PC-3 (cell line): ENCODE data around the gene CENPB. TPM values are rescaled to one million over a fixed set of nuclear protein-coding genes. Genes with fewer than 3 reads are reported as not detected.

Experiments
- ATAC-seq: fragments of 200-7000 bp; cut with Tn5 transposase; 2 replicates; pipeline ENCODE4 v1.9.1; 2020; ENCODE audit warnings: mild to moderate bottlenecking, moderate library complexity
- BruUV-seq: library from RNA; stranded (reverse); fragments of 400-500 nt; replicated peaks from 2 replicates; lab custom pipeline; 2021; lab: Mats Ljungman, UMichigan
- CTCF ChIA-PET: fragments of 300-600 bp; sonication (Branson Sonifier 250); formaldehyde crosslinking; loops from one replicate; lab custom pipeline; 2022; ENCODE audit warnings: antibody characterized with exemption; lab: Charles Lee
- POLR2A ChIA-PET: fragments of 300-600 bp; sonication (Branson Sonifier 250); formaldehyde crosslinking; loops from one replicate; lab custom pipeline; 2022; ENCODE audit warnings: antibody characterized with exemption; ENCODE audit not compliant: unreplicated experiment; lab: Charles Lee
- DNase-seq: peaks from one replicate; pipeline ENCODE4 v3.0.0-alpha.2; 2015
- H2AFZ ChIP-seq: fragments of 300-600 bp; sonication (generic); 2 replicates; pipeline ENCODE4 v1.6.0; 2016; ENCODE audit warnings: antibody characterized with exemption, low read length
- H3F3A ChIP-seq: fragments of 300-600 bp; sonication (generic); one replicate; pipeline ENCODE4 v1.6.0; 2017; ENCODE audit warnings: antibody characterized with exemption, low read length, control low read depth, mild to moderate bottlenecking; ENCODE audit not compliant: unreplicated experiment
- H3K27ac ChIP-seq: fragments of 300-600 bp; sonication (generic); 2 replicates; pipeline ENCODE4 v1.5.1; 2016; ENCODE audit warnings: mild to moderate bottlenecking, low read length
- H3K27me3 ChIP-seq: fragments of 300-600 bp; sonication (generic); 2 replicates; pipeline ENCODE4 v1.6.1; 2016; ENCODE audit warnings: low read length, mixed read lengths
- H3K36me3 ChIP-seq: fragments of 300-600 bp; sonication (generic); 2 replicates; pipeline ENCODE4 v1.6.1; 2016; ENCODE audit warnings: low read depth, mixed run types, low read length, mixed read lengths
- H3K4me1 ChIP-seq: fragments of 300-600 bp; sonication (generic); 2 replicates; pipeline ENCODE4 v1.5.1; 2016; ENCODE audit warnings: low read length; ENCODE audit not compliant: insufficient read depth
- H3K4me2 ChIP-seq: fragments of 300-600 bp; sonication (generic); 2 replicates; pipeline ENCODE4 v1.6.0; 2016; ENCODE audit warnings: low read length
- H3K4me3 ChIP-seq: fragments of 300-600 bp; sonication (generic); 2 replicates; pipeline ENCODE4 v1.5.1; 2016; ENCODE audit warnings: mild to moderate bottlenecking, low read length, mixed read lengths
- H3K79me2 ChIP-seq: fragments of 300-600 bp; sonication (generic); 2 replicates; pipeline ENCODE4 v1.6.1; 2017; ENCODE audit warnings: low read length, mixed read lengths
- H3K9ac ChIP-seq: fragments of 300-600 bp; sonication (generic); 2 replicates; pipeline ENCODE4 v1.6.0; 2016; ENCODE audit warnings: mild to moderate bottlenecking, low read length
- H3K9me2 ChIP-seq: fragments of 300-600 bp; sonication (generic); replicated peaks from 2 replicates; pipeline ENCODE4 v1.6.1; 2016; ENCODE audit warnings: mixed run types, low read length, mixed read lengths
- H3K9me3 ChIP-seq: fragments of 300-600 bp; sonication (generic); 2 replicates; pipeline ENCODE4 v1.6.1; 2016; ENCODE audit warnings: low read length, mixed read lengths
- H4K20me1 ChIP-seq: fragments of 300-600 bp; sonication (generic); 2 replicates; pipeline ENCODE4 v1.6.1; 2016; ENCODE audit warnings: low read length, mixed read lengths
- EZH2 ChIP-seq: fragments of 300-600 bp; sonication (generic); IDR thresholded peaks from one replicate; pipeline ENCODE4 v1.6.1; 2017; ENCODE audit warnings: antibody characterized with exemption, mild to moderate bottlenecking, low read length; ENCODE audit not compliant: unreplicated experiment
- EZH2phosphoT487 ChIP-seq: fragments of 300-600 bp; sonication (generic); IDR thresholded peaks from 2 replicates; pipeline ENCODE4 v1.6.1; 2018; ENCODE audit warnings: mild to moderate bottlenecking, antibody characterized with exemption, low read length, borderline replicate concordance
- intact Hi-C: fragments of 100-400 bp; cut with micrococcal nuclease; formaldehyde crosslinking; loops from 2 replicates; pipeline ENCODE4 v1.9.0; 2023
- total RNA-seq: library from RNA; depleted of rRNA; stranded (reverse); fragments of >200 nt; gene quantifications from 2 replicates; pipeline ENCODE4 v1.2.3, GENCODE V29; 2014
- TF ChIP-seq, protein P1 (sequence below): fragments of 300-600 bp; sonication (generic); conservative IDR thresholded peaks from 2 replicates; pipeline ENCODE4 v1.5.1; 2017; ENCODE audit warnings: antibody characterized with exemption, low read depth, mild to moderate bottlenecking, low read length

The CENPB gene
- total RNA-seq, 1 experiment from 2014 or later = 213 TPM

DNA sequence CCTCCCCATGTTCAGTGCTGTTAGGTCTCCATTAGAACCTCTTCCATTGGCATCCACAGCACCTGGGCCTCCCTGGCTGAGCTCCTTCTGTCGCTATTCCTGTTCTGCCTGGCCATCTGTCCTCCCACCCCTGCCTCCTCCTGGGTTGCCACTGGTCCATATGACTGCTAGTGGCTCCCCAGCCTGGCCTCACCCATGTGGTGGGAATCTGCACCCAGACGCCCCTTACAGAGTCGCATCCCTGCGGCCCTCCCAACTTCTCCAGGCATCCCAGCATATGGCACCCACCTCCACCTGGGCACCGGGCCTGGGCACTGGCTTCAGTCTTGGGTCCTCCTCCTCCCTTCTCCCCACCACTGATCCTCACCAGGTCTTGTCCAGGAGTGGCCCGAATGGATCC is 17.3 kb upstream of the CENPB start:
- Histone ChIP-seq H3K27ac (no peak overlapping the region), H3K4me2 (no peak overlapping the region), H3K36me3 (peaks cover 74% of the 10 kb centered on the region), H4K20me1 (no peaks in the 10 kb centered on the region), H2AFZ (no peak overlapping the region), H3K4me1 (peaks cover 41% of the 10 kb centered on the region), H3K9me3 (no peaks in the 10 kb centered on the region), H3F3A (peaks cover 11% of the 10 kb centered on the region), H3K27me3 (no peaks in the 10 kb centered on the region), H3K9me2 (no peaks in the 10 kb centered on the region), H3K4me3 (no peak overlapping the region), H3K9ac (no peak overlapping the region), H3K79me2 (peaks cover 23% of the 10 kb centered on the region)
- ChIA-PET POLR2A (no interaction called here), CTCF (no interaction called here)
- DNase-seq = no peak
- TF ChIP-seq, protein P1, sequence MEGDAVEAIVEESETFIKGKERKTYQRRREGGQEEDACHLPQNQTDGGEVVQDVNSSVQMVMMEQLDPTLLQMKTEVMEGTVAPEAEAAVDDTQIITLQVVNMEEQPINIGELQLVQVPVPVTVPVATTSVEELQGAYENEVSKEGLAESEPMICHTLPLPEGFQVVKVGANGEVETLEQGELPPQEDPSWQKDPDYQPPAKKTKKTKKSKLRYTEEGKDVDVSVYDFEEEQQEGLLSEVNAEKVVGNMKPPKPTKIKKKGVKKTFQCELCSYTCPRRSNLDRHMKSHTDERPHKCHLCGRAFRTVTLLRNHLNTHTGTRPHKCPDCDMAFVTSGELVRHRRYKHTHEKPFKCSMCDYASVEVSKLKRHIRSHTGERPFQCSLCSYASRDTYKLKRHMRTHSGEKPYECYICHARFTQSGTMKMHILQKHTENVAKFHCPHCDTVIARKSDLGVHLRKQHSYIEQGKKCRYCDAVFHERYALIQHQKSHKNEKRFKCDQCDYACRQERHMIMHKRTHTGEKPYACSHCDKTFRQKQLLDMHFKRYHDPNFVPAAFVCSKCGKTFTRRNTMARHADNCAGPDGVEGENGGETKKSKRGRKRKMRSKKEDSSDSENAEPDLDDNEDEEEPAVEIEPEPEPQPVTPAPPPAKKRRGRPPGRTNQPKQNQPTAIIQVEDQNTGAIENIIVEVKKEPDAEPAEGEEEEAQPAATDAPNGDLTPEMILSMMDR = no peak
- no peak for TF ChIP-seq EZH2phosphoT487
- TF ChIP-seq EZH2 = no peak
- no TSS peak for BruUV-seq
- no peak for ATAC-seq
- intact Hi-C loops = no loop called here

- BruUV-seq = no TSS peak
- Histone ChIP-seq H4K20me1 (no peaks in the 10 kb centered on the region), H3K79me2 (peaks cover 24% of the 10 kb centered on the region), H3K27me3 (no peaks in the 10 kb centered on the region), H3F3A (peaks cover 7% of the 10 kb centered on the region), H3K36me3 (peaks cover 80% of the 10 kb centered on the region), H3K4me1 (peaks cover 43% of the 10 kb centered on the region), H3K27ac (no peak overlapping the region), H3K4me3 (no peak overlapping the region), H3K9me2 (no peaks in the 10 kb centered on the region), H2AFZ (no peak overlapping the region), H3K9ac (no peak overlapping the region), H3K4me2 (no peak overlapping the region), H3K9me3 (no peaks in the 10 kb centered on the region)
- ChIA-PET CTCF (no interaction called here), POLR2A (interaction anchor here (0.5 kb wide), 1 partner anchor 16 kb away, joined by 3 read pairs; no protein-coding TSS in a partner anchor)
- TF ChIP-seq EZH2phosphoT487 = no peak
- TF ChIP-seq, protein P1 = no peak
- intact Hi-C loops = no loop called here
- no peak for DNase-seq
- no peak for ATAC-seq
Measured at GRCh38 chr20:3803289-3803688, 16.7 kb upstream of the CENPB start.

- Histone ChIP-seq H3F3A (peaks cover 6% of the 10 kb centered on the region), H3K36me3 (peaks cover 84% of the 10 kb centered on the region), H3K9me2 (no peaks in the 10 kb centered on the region), H2AFZ (no peak overlapping the region), H3K9ac (no peak overlapping the region), H3K4me1 (peaks cover 44% of the 10 kb centered on the region), H3K4me2 (no peak overlapping the region), H4K20me1 (no peaks in the 10 kb centered on the region), H3K4me3 (no peak overlapping the region), H3K79me2 (peaks cover 30% of the 10 kb centered on the region), H3K27me3 (no peaks in the 10 kb centered on the region), H3K27ac (no peak overlapping the region), H3K9me3 (no peaks in the 10 kb centered on the region)
- ATAC-seq (no peak), DNase-seq (no peak)
- intact Hi-C loops = no loop called here
- ChIA-PET POLR2A (interaction anchor here (0.5 kb wide), 1 partner anchor 15 kb away, joined by 3 read pairs; no protein-coding TSS in a partner anchor), CTCF (no interaction called here)
- TF ChIP-seq, protein P1 = no peak
- no peak for TF ChIP-seq EZH2phosphoT487
- TF ChIP-seq EZH2 = no peak
- no TSS peak for BruUV-seq
Measured at GRCh38 chr20:3802524-3803239, 16.1 kb upstream of the CENPB start.
